ENCODE results near the gene CANT1. TPM values are rescaled to one million over a fixed set of nuclear protein-coding genes. Genes with fewer than 3 reads are reported as not detected.
"Not testable (repeated sequence)": the region's sequence is repeated elsewhere in the genome, so short reads cannot be mapped to it uniquely, and the experiment has no call there.

CANT1 gene
- total and polyA plus RNA-seq, 9 of the 15 experiments (the other 6 are each of a cell fraction or from before 2014, with no cell fraction given): 2.7 to 66.4 (median 22.5) TPM

- H3K27me3 ChIP-seq (ENCODE audit: control insufficient read depth in 2 of 2, insufficient read depth in 2 of 2, low read length in 2 of 2): peaks cover 27 to 66% of the 10 kb centered on the region in 2 experiments
- 3% methylated on average over 10 of the region's 12 CpGs for WGBS (ENCODE audit: insufficient coverage, low coverage, missing lambda C conversion rate)
- H3K4me1 ChIP-seq (replicated peaks in 1 of 2; ENCODE audit: control insufficient read depth in 2 of 2, insufficient read depth in 2 of 2, low read length in 2 of 2); H3K4me3 ChIP-seq; H3K79me2 ChIP-seq (ENCODE audit: control insufficient read depth, insufficient read depth, low read length); H4K20me1 ChIP-seq (replicated peaks; ENCODE audit: control insufficient read depth, insufficient read depth, low read length); H3K36me3 ChIP-seq (ENCODE audit: control insufficient read depth, insufficient read depth, low read length); H3K27ac ChIP-seq (ENCODE audit: extremely low read depth, low read depth, low read length); BruUV-seq (replicated peaks); H3K9me3 ChIP-seq (replicated peaks; ENCODE audit: control insufficient read depth, insufficient read depth, low read depth, low read length); H3K4me2 ChIP-seq (ENCODE audit: insufficient read depth, low read length); H3K9me1 ChIP-seq (ENCODE audit: control insufficient read depth, insufficient read depth, low read length); FAIRE-seq; H2AFZ ChIP-seq (ENCODE audit: low read depth, low read length); in situ Hi-C loops (cut with MboI); H3K9ac ChIP-seq (ENCODE audit: insufficient read depth in 1 of 2, low read depth in 2 of 2, low read length in 2 of 2); intact Hi-C loops (cut with micrococcal nuclease); DNase-seq (ENCODE audit: extremely low read depth in 1 of 4, low spot score in 3 of 4); CTCF ChIA-PET (ENCODE audit: low intra/inter-chr PET ratio); ATAC-seq: not testable (repeated sequence)
- POLR2A ChIA-PET: interaction anchor here (0.6 to 0.7 kb wide), 2 partner anchors 9 to 723 kb away, joined by 3 read pairs; no protein-coding TSS in a partner anchor
These were observed 64.1 kb downstream of the CANT1 start for GRCh38 chr17:78945455-78945854.

- POLR2A ChIA-PET: interaction anchor here (0.6 to 0.7 kb wide), 2 partner anchors 9 to 724 kb away, joined by 3 read pairs; no protein-coding TSS in a partner anchor
- no peak overlapping the region for H3K27ac ChIP-seq (ENCODE audit: extremely low read depth, low read depth, low read length)
- ATAC-seq (no peak), FAIRE-seq (no peak), DNase-seq (ENCODE audit: extremely low read depth in 1 of 4, low spot score in 3 of 4) (no peak)
- no peak overlapping the region for H3K4me2 ChIP-seq (ENCODE audit: insufficient read depth, low read length)
- H3K79me2 ChIP-seq (ENCODE audit: control insufficient read depth, insufficient read depth, low read length): no peaks in the 10 kb centered on the region
- CTCF ChIA-PET (ENCODE audit: low intra/inter-chr PET ratio): no interaction called here
- BruUV-seq (replicated peaks): no TSS peak
- H2AFZ ChIP-seq (ENCODE audit: low read depth, low read length): no peak overlapping the region
- H3K4me1 ChIP-seq (replicated peaks in 1 of 2; ENCODE audit: control insufficient read depth in 2 of 2, insufficient read depth in 2 of 2, low read length in 2 of 2): no peaks in the 10 kb centered on the region
- 6% methylated on average over 10 of the region's 10 CpGs for WGBS (ENCODE audit: insufficient coverage, low coverage, missing lambda C conversion rate)
- H4K20me1 ChIP-seq (replicated peaks; ENCODE audit: control insufficient read depth, insufficient read depth, low read length): no peaks in the 10 kb centered on the region; the same call in 1 of the 2 replicates
- no peaks in the 10 kb centered on the region for H3K9me3 ChIP-seq (replicated peaks; ENCODE audit: control insufficient read depth, insufficient read depth, low read depth, low read length)
- intact Hi-C loops (cut with micrococcal nuclease) (no loop called here), in situ Hi-C loops (cut with MboI) (no loop called here)
- no peak overlapping the region for H3K9ac ChIP-seq (ENCODE audit: insufficient read depth in 1 of 2, low read depth in 2 of 2, low read length in 2 of 2)
- no peaks in the 10 kb centered on the region for H3K9me1 ChIP-seq (ENCODE audit: control insufficient read depth, insufficient read depth, low read length)
- H3K27me3 ChIP-seq (ENCODE audit: control insufficient read depth in 2 of 2, insufficient read depth in 2 of 2, low read length in 2 of 2): peaks cover 26 to 61% of the 10 kb centered on the region in 2 experiments
- no peaks in the 10 kb centered on the region for H3K36me3 ChIP-seq (ENCODE audit: control insufficient read depth, insufficient read depth, low read length)
- no peak overlapping the region for H3K4me3 ChIP-seq
- TF ChIP-seq ID3 (CRISPR knock-in tag; IDR thresholded peaks at IDR 0.05): no peak
- TF ChIP-seq ID3 (tag; IDR thresholded peaks at IDR 0.05): no peak
- TF ChIP-seq ZBTB7A (IDR thresholded peaks at IDR 0.05; ENCODE audit: borderline replicate concordance, control insufficient read depth, low read depth, low read length): no peak
- no peak for TF ChIP-seq ZSCAN32 (CRISPR knock-in tag; IDR thresholded peaks at IDR 0.05)
- TF ChIP-seq E2F5 (CRISPR knock-in tag; IDR thresholded peaks at IDR 0.05): no peak
- TF ChIP-seq ZNF766 (CRISPR knock-in tag; conservative IDR thresholded peaks at IDR 0.05): no peak
- no peak for TF ChIP-seq U2AF2 (optimal IDR thresholded peaks at IDR 0.05; ENCODE audit: low read depth, low read length)
- no peak for TF ChIP-seq IRF9 (tag; IDR thresholded peaks at IDR 0.05)
- TF ChIP-seq IRF1 (CRISPR knock-in tag; IDR thresholded peaks at IDR 0.05; ENCODE audit: borderline replicate concordance): no peak
- no peak for TF ChIP-seq ZNF512 (tag; IDR thresholded peaks at IDR 0.05)
These were observed 64.6 kb downstream of the CANT1 start for GRCh38 chr17:78944956-78945355.
